OCI-M1 (cell line): Measurements from ENCODE around the gene LRRTM1.

Experiments
- DNase-seq: peaks from one replicate; lab custom pipeline; 2025; lab: John Stamatoyannopoulos, UW

LRRTM1 gene

GRCh38 chr2:80302314-80303005, 2.1 kb downstream of the LRRTM1 start:
- DNase-seq = no peak

- no peak for DNase-seq
Observed at GRCh38 chr2:80302001-80302313, 2.6 kb downstream of the LRRTM1 start.

GRCh38 chr2:80300954-80301353, 3.6 kb downstream of the LRRTM1 start:
- DNase-seq = no peak

- no peak for DNase-seq
Observed at GRCh38 chr2:80300346-80300745, 4.2 kb downstream of the LRRTM1 start.

- peak; percentile 4 for DNase-seq
Observed at GRCh38 chr2:80299661-80300060, 4.9 kb downstream of the LRRTM1 start.

- peak; percentile 11 for DNase-seq
Observed at GRCh38 chr2:80298954-80299353, 5.6 kb downstream of the LRRTM1 start.

GRCh38 chr2:80293039-80293438, 11.5 kb downstream of the LRRTM1 start:
- no peak for DNase-seq

- DNase-seq = no peak
Observed at GRCh38 chr2:80292474-80292873, 12.1 kb downstream of the LRRTM1 start.

- DNase-seq = no peak
Observed at GRCh38 chr2:80291656-80292055, 12.9 kb downstream of the LRRTM1 start.

- no peak for DNase-seq
Observed at GRCh38 chr2:80288576-80288975, 16.0 kb downstream of the LRRTM1 start.

- no peak for DNase-seq
Observed at GRCh38 chr2:80281049-80281448, 23.5 kb downstream of the LRRTM1 start.

GRCh38 chr2:80280598-80280997, 24.0 kb downstream of the LRRTM1 start:
- no peak for DNase-seq

GRCh38 chr2:80269806-80270205, 34.7 kb downstream of the LRRTM1 start:
- DNase-seq = no peak

GRCh38 chr2:80266231-80266630, 38.3 kb downstream of the LRRTM1 start:
- DNase-seq = no peak

GRCh38 chr2:80259292-80259691, 45.3 kb downstream of the LRRTM1 start:
- no peak for DNase-seq

GRCh38 chr2:80258793-80259192, 45.8 kb downstream of the LRRTM1 start:
- DNase-seq = no peak

- no peak for DNase-seq
Observed at GRCh38 chr2:80258341-80258740, 46.2 kb downstream of the LRRTM1 start.

- no peak for DNase-seq
Observed at GRCh38 chr2:80257450-80257849, 47.1 kb downstream of the LRRTM1 start.

- peak; percentile 66 for DNase-seq
Observed at GRCh38 chr2:80256782-80257167, 47.8 kb downstream of the LRRTM1 start.

- peak; percentile 61 for DNase-seq
Observed at GRCh38 chr2:80255918-80256781, 48.4 kb downstream of the LRRTM1 start.

- no peak for DNase-seq
Observed at GRCh38 chr2:80252294-80252986, 52.1 kb downstream of the LRRTM1 start.
